ENCODE results near the gene ZNF628. TPM values are rescaled to one million over a fixed set of nuclear protein-coding genes. Genes with fewer than 3 reads are reported as not detected.

The ZNF628 gene
- total RNA-seq, 1 donor from 2014 or later, result 12.7 TPM

DNA sequence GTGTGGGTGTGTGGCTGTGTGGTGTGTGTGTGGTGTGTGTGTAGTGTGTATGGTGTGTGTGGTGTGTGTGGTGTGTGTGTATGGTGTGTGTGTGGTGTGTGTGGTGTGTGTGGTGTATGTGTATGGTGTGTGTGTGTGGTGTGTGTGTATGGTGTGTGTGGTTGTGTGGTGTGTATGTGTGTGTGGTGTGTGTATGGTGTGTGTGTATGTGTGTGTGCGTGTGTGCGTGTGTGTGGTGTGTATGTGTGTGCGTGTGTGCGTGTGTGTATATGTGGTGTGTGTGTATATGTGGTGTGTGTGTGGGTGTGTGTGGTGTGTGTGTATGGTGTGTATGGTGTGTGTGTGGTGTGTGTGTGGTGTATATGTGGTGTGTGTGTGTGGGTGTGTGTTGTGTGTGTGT is 41.4 kb upstream of the ZNF628 start:
- TF ChIP-seq, protein P1, sequence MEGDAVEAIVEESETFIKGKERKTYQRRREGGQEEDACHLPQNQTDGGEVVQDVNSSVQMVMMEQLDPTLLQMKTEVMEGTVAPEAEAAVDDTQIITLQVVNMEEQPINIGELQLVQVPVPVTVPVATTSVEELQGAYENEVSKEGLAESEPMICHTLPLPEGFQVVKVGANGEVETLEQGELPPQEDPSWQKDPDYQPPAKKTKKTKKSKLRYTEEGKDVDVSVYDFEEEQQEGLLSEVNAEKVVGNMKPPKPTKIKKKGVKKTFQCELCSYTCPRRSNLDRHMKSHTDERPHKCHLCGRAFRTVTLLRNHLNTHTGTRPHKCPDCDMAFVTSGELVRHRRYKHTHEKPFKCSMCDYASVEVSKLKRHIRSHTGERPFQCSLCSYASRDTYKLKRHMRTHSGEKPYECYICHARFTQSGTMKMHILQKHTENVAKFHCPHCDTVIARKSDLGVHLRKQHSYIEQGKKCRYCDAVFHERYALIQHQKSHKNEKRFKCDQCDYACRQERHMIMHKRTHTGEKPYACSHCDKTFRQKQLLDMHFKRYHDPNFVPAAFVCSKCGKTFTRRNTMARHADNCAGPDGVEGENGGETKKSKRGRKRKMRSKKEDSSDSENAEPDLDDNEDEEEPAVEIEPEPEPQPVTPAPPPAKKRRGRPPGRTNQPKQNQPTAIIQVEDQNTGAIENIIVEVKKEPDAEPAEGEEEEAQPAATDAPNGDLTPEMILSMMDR (IDR thresholded peaks at IDR 0.05), result no peak
- Mint-ChIP-seq H3K36me3 (ENCODE audit: low read depth) (no peaks in the 10 kb centered on the region), H3K4me3 (no peak overlapping the region), H3K27me3 (peaks cover 48% of the 10 kb centered on the region), H3K4me1 (no peaks in the 10 kb centered on the region), H3K27ac (no peak overlapping the region), H3K9me3 (no peaks in the 10 kb centered on the region)
- ChIA-PET POLR2A (no interaction called here), CTCF (no interaction called here)
- no peak for DNase-seq
- ATAC-seq (ENCODE audit: low read depth), result no peak
- intact Hi-C loops (cut with micrococcal nuclease), result no loop called here

DNA sequence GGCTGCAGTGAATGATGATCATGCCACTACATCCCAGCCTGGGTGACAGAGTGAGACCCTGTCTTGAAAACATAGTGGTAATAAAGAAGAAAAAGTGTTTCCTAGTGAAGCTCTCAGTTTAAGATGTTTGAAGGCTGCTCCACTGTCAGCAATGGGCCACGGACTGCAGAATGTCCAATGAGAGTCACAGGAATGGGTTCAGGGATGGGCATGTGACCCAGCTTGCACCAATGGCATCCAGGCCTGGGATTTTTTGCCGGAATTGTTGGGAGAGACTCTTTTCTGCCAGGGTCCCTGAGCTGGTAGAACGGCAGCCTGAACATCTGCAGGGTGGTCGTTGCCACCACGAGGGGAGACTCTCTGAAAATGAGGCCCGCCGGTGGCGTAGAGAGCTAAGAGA is 39.6 kb upstream of the ZNF628 start:
- DNase-seq (no peak), ATAC-seq (ENCODE audit: low read depth) (no peak)
- Mint-ChIP-seq H3K4me3 (no peak overlapping the region), H3K27me3 (peaks cover 51% of the 10 kb centered on the region), H3K36me3 (ENCODE audit: low read depth) (no peaks in the 10 kb centered on the region), H3K27ac (no peak overlapping the region), H3K9me3 (no peaks in the 10 kb centered on the region), H3K4me1 (peaks cover 12% of the 10 kb centered on the region)
- intact Hi-C loops (cut with micrococcal nuclease), result no loop called here
- ChIA-PET POLR2A (no interaction called here), CTCF (no interaction called here)
- TF ChIP-seq, protein P1 (IDR thresholded peaks at IDR 0.05), result no peak

DNA sequence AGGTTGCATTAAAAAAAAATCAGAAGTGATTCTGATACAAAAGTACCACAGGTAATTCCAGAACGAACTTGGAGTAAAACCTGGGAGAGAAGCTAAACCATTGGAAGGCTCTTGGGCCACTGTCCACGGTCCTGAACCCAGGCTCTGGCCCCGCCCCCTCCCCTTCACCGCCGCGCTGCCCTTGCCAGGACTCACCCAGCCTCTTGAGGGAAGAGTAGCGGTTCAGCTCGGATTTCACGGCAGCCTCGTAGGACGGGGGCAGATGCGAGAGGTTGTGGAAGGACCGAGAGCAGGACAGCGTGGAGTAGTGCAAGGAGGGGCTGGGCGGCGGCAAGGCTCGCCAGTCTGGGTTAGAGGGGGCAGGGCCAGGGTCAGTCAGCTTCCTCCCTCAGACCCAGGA is 39.0 kb upstream of the ZNF628 start:
- TF ChIP-seq, protein P1 (IDR thresholded peaks at IDR 0.05), result no peak
- intact Hi-C loops (cut with micrococcal nuclease), result no loop called here
- no peak overlapping the region for H3K27ac Mint-ChIP-seq
- ChIA-PET CTCF (no interaction called here), POLR2A (no interaction called here)
- no peaks in the 10 kb centered on the region for H3K36me3 Mint-ChIP-seq (ENCODE audit: low read depth)
- H3K4me1 Mint-ChIP-seq, result peaks cover 14% of the 10 kb centered on the region
- no peak for DNase-seq
- H3K9me3 Mint-ChIP-seq, result no peaks in the 10 kb centered on the region
- H3K27me3 Mint-ChIP-seq, result peaks cover 48% of the 10 kb centered on the region
- ATAC-seq (ENCODE audit: low read depth), result peak; percentile 59
- no peak overlapping the region for H3K4me3 Mint-ChIP-seq

DNA sequence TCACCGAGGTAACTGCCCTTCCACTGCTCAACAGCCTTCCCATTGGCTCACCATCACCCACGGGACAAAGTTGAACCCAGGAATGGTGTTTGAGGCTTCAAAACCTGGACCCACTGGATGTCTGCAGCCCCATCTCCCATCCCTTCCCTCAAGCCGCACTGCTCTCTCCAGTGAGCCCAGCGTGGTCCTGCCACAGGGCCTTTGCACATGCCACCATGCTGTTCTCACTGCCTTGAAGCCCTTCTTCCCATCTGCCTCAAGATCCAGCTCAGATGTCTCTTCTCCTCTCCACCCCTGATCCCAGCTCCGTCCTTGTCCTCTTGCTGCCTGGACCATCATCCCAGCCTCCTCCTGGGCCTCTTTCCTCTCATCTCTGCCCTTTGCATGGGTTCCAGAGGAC is 37.4 kb upstream of the ZNF628 start:
- intact Hi-C loops (cut with micrococcal nuclease), result no loop called here
- peak overlapping the region; percentile 37 for H3K27ac Mint-ChIP-seq
- H3K9me3 Mint-ChIP-seq, result no peaks in the 10 kb centered on the region
- ChIA-PET CTCF (no interaction called here), POLR2A (no interaction called here)
- H3K36me3 Mint-ChIP-seq (ENCODE audit: low read depth), result no peaks in the 10 kb centered on the region
- H3K27me3 Mint-ChIP-seq, result peaks cover 53% of the 10 kb centered on the region
- no peak overlapping the region for H3K4me3 Mint-ChIP-seq
- DNase-seq (no peak), ATAC-seq (ENCODE audit: low read depth) (no peak)
- peaks cover 17% of the 10 kb centered on the region for H3K4me1 Mint-ChIP-seq
- TF ChIP-seq, protein P1 (IDR thresholded peaks at IDR 0.05), result no peak

DNA sequence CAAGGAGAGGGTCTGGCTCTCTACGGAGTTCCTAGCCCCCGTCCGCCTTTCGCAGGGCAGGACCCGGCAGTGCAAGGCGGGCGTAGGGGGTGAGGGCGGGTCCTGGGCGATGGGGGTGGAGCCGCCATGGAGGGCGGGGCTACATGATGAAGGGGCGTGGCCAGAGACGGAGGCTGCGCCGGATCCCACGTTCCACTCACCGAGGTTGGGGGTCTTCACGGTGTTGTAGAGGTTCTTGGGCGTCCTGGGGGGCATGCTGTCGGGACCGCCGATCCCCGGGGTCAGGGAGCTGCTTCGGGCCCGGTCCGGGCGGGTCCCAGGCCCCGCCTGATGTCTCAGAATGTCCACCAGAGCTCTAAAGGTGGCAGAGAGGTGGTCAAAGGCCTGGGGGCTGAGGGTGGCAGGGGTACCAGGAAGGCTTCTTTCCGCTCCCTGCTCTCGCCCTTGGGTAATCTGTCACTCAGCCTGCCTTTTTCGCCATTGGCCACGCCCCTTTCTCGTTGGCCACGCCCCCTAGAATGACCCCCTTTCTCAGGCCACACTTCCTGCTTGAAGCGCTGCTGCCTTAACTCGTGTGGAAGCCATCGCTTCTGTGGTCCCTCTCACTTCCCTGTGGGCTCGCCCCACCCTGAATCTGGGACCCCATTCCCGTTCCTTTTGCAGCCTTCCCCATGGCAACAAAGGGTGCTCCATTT is 35.9 kb upstream of the ZNF628 start:
- ChIA-PET POLR2A (no interaction called here), CTCF (no interaction called here)
- H3K36me3 Mint-ChIP-seq (ENCODE audit: low read depth), result no peaks in the 10 kb centered on the region
- H3K27ac Mint-ChIP-seq, result no peak overlapping the region
- no peak for DNase-seq
- H3K4me3 Mint-ChIP-seq, result peak overlapping the region; percentile 6
- TF ChIP-seq, protein P1 (IDR thresholded peaks at IDR 0.05), result no peak
- peaks cover 65% of the 10 kb centered on the region for H3K27me3 Mint-ChIP-seq
- no peak for ATAC-seq (ENCODE audit: low read depth)
- intact Hi-C loops (cut with micrococcal nuclease), result no loop called here
- peaks cover 17% of the 10 kb centered on the region for H3K4me1 Mint-ChIP-seq
- no peaks in the 10 kb centered on the region for H3K9me3 Mint-ChIP-seq

Data from activated B cell treated with CpG ODN at 0.5 μM for 24 hours (primary cell).